SKM-1 treated with dmso at 0.1 percent for 144 hours (cell line): ENCODE measurements around the gene IGFBP2.

Source experiments
- DNase-seq: peaks from one replicate; lab custom pipeline; 2025; ENCODE audit not compliant: unreplicated experiment; lab: John Stamatoyannopoulos, UW

The IGFBP2 gene

GRCh38 chr2:216661051-216661450 lies 27.8 kb downstream of the IGFBP2 start:
- no peak for DNase-seq

DNA sequence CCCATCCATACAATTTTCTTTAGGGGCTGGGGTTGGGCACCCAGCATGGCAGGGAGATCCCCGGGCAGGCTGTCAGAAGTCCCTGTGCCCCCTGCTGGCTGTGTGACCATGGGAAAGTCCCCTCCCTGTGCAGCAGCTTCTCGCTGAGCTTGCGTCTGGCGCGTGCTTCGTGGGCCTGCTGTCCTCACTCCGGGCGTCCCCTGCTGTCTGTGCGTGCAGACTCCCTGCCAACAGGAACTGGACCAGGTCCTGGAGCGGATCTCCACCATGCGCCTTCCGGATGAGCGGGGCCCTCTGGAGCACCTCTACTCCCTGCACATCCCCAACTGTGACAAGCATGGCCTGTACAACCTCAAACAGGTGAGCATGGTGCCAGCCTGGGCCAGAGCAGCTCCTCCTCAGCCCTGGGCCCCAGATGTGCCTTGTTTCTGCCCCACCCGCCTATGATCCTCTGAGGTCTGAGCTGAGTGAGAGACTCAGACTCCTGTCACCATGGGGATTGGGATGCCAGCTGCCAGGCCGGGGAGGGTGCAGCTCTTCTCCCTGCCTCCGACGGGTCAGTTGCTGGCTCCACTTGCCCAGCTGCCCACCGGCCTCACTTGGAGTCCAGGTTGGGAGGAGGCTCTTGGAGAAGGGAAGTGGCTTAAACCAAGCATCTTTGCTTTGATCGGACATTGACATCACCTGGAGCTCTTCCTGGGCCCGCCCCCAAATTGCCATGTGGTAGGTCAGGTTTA lies 28.6 kb downstream of the IGFBP2 start:
- DNase-seq, result no peak

GRCh38 chr2:216663106-216663505 lies 29.9 kb downstream of the IGFBP2 start:
- no peak for DNase-seq

DNA sequence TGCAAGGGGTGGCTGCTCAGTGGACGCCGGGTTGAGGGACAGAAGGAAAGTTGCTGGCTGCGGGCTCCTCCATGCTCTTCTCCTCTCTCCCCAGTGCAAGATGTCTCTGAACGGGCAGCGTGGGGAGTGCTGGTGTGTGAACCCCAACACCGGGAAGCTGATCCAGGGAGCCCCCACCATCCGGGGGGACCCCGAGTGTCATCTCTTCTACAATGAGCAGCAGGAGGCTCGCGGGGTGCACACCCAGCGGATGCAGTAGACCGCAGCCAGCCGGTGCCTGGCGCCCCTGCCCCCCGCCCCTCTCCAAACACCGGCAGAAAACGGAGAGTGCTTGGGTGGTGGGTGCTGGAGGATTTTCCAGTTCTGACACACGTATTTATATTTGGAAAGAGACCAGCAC lies 30.6 kb downstream of the IGFBP2 start:
- no peak for DNase-seq

DNA sequence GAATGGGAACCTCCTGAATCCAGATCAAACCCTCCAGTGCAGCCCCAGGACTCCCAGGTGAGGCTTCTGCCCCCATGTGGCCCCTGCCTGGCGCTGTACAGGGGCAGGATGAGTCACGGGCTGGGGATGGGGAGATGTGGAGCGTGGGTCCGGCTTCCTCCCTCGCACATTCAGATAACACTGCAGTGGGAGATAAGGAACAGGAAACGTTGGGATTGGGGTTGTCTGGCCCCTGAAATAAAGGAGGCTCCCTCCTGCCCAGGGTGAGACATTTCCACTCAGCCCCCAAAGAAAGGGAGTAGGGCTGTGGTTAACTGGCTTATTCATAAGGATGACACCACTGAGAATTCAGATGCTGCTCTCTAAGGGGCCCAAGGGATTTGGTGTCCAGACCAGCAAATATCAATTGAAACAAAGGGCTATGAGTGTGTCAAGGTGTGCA lies 31.4 kb downstream of the IGFBP2 start:
- no peak for DNase-seq

- DNase-seq, result no peak
Observed at GRCh38 chr2:216665242-216665641, 32.0 kb downstream of the IGFBP2 start.

- DNase-seq, result no peak
Observed at GRCh38 chr2:216665717-216666116, 32.5 kb downstream of the IGFBP2 start.

DNA sequence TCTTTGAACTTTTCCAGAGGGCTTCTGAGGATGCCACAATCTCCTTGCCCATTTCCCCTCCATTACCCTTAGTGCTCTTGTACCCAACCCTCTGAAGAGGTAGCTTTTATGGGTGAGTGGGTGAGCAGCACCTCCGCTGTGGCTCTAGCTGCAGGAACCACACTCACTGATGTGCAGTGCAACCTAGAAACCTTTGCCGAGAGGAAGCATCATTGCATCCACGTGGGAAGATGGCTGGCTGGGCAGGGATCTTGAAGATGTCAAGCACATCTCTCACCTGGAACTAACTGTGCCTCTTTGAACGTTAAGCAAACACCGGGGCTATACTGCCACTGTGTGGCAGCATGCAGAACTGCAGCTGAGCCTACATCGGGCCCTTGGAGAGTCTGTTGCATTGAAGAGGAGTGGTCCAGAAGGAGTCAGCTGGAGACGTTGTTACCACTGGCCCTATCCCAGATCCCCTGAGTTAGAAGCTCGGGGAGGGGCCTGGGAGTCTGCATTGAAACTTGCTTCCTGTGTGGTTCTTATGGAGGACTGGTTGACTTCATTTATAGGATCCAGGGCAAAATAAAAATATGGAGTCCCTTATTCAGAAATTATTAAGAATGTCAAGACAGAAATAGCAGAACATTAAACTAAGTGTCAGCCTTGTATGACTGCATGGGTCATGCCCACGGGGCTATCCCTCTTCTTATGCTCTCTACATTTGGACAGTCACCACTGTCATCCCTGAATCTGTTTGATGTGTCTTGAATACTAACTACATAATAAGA lies 33.4 kb downstream of the IGFBP2 start:
- peak; percentile 54 for DNase-seq

GRCh38 chr2:216670266-216671080 lies 37.3 kb downstream of the IGFBP2 start:
- no peak for DNase-seq

DNA sequence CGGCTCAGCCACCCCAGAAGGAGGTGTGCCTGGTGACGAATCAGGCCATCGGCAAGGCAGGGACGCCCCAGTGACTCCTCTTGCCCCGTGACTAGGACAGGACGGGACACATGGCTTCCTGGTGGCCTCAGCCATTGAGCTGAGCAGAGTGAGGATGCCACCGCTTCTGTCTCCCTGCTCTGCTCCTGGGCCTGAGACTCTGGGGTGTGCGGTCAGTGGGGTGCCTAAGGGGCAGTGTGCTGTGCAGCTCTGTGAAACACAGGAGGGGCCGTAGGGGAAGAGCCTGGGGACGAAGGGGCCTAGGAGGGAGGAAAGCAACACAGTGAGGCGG lies 37.8 kb downstream of the IGFBP2 start:
- DNase-seq, result no peak

DNA sequence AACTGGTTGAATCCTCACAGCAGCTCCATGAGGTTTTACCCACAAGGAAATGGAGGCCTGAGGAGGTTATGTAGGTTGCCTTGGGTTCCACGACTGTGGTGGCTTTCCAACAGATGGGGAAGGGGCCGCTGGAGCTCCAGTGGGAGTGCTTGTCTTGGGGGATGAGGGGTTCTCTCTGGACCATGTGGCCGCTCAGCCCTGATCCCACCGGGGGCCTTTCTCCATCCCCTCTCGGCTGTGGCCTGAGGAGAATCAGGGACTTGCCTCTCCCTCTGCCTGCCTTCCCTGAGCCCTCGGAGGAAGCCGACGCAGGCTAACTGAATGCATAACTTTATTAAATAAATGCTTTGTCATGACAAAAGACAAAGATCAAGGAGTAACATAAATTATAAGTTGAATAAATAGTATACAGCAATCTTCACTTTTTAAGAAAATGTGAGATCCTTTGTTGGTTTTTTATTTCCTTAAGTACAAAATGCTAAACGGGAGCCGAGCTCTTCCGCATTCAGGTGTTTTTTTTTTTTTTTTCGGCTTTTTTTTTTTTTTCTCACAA lies 38.6 kb downstream of the IGFBP2 start:
- no peak for DNase-seq

GRCh38 chr2:216672466-216672865 lies 39.2 kb downstream of the IGFBP2 start:
- no peak for DNase-seq

GRCh38 chr2:216673021-216673420 lies 39.8 kb downstream of the IGFBP2 start:
- DNase-seq, result no peak

- DNase-seq, result no peak
Observed at GRCh38 chr2:216673609-216674008, 40.4 kb downstream of the IGFBP2 start.

DNA sequence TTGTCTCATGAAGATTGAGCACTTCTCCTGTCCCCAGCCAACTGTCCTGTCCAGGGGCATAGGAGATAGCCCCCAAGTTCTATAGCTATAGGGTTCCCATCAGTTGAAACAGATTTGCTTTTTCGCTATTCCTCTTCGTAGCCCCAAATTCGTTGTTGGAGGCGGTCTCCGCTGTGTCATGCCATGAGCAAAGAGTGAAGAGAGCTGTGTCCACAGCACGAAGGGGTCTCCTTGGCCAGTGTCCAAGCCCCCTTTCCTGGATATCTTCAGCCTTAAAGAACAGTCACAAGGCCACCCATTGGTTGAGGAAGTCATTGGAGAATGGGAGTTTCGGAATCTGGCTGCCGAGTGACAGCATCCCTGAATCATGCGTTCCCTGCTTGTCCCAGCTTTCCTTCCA lies 41.2 kb downstream of the IGFBP2 start:
- no peak for DNase-seq

GRCh38 chr2:216676630-216677029 lies 43.4 kb downstream of the IGFBP2 start:
- DNase-seq, result no peak

- no peak for DNase-seq
Observed at GRCh38 chr2:216677439-216678097, 44.3 kb downstream of the IGFBP2 start.

- DNase-seq, result no peak
Observed at GRCh38 chr2:216678098-216678465, 44.9 kb downstream of the IGFBP2 start.

- DNase-seq, result no peak
Observed at GRCh38 chr2:216678813-216679657, 45.8 kb downstream of the IGFBP2 start.

DNA sequence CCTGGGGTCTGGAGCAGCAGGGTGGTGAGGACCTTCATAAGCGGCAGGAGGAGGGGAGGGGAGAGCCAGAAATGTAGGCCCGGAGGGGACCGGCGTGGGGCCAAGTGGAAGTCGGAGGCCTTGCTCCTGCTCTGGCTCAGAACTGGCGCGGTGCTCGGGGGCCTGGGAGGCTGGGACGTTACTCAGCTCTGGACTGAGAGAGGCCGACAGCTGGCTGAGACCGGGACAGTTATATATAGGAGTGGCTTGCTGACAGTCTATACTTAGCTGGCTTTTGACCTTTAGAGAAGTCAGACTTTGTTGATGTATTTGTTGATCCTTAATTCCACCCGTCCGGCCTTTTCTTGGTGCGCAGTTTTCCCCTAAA lies 46.4 kb downstream of the IGFBP2 start:
- DNase-seq, result no peak
